ENCODE measurements around the gene PCSK2. TPM values are rescaled to one million over a fixed set of nuclear protein-coding genes. Genes with fewer than 3 reads are reported as not detected.

Gene PCSK2
- total RNA-seq, 1 donor from 2014 or later = not detected

GRCh38 chr20:17507531-17507930 lies 280.7 kb downstream of the PCSK2 start:
- no peak overlapping the region for H3K4me3 ChIP-seq (ENCODE audit: low read depth, low read length)
- no peak for TF ChIP-seq CTCF (conservative IDR thresholded peaks at IDR 0.05; ENCODE audit: low read depth, low read length)
- no peak for DNase-seq (ENCODE audit: low read depth)

- H3K4me3 ChIP-seq (ENCODE audit: low read depth, low read length) = no peak overlapping the region
- no peak for TF ChIP-seq CTCF (conservative IDR thresholded peaks at IDR 0.05; ENCODE audit: low read depth, low read length)
Observed at GRCh38 chr20:17508756-17509155, 281.9 kb downstream of the PCSK2 start.

GRCh38 chr20:17510548-17510947 lies 283.7 kb downstream of the PCSK2 start:
- no peak overlapping the region for H3K4me3 ChIP-seq (ENCODE audit: low read depth, low read length)
- no peak for TF ChIP-seq CTCF (conservative IDR thresholded peaks at IDR 0.05; ENCODE audit: low read depth, low read length)
- DNase-seq (ENCODE audit: low read depth) = no peak

More at GRCh38 chr20:17508756-17509155, 281.9 kb downstream of the PCSK2 start:
- DNase-seq (ENCODE audit: low read depth) = no peak

- no peak for DNase-seq (ENCODE audit: low read depth)
- TF ChIP-seq CTCF (conservative IDR thresholded peaks at IDR 0.05; ENCODE audit: low read depth, low read length) = no peak
- H3K4me3 ChIP-seq (ENCODE audit: low read depth, low read length) = no peak overlapping the region
Observed at GRCh38 chr20:17511401-17511800, 284.6 kb downstream of the PCSK2 start.

GRCh38 chr20:17513939-17514338 lies 287.1 kb downstream of the PCSK2 start:
- no peak for DNase-seq (ENCODE audit: low read depth)
- no peak for TF ChIP-seq CTCF (conservative IDR thresholded peaks at IDR 0.05; ENCODE audit: low read depth, low read length)
- no peak overlapping the region for H3K4me3 ChIP-seq (ENCODE audit: low read depth, low read length)

GRCh38 chr20:17515053-17515452 lies 288.2 kb downstream of the PCSK2 start:
- no peak overlapping the region for H3K4me3 ChIP-seq (ENCODE audit: low read depth, low read length)
- DNase-seq (ENCODE audit: low read depth) = no peak
- TF ChIP-seq CTCF (conservative IDR thresholded peaks at IDR 0.05; ENCODE audit: low read depth, low read length) = no peak

GRCh38 chr20:17518339-17519052 lies 291.7 kb downstream of the PCSK2 start:
- H3K4me3 ChIP-seq (ENCODE audit: low read depth, low read length) = no peak overlapping the region
- no peak for TF ChIP-seq CTCF (conservative IDR thresholded peaks at IDR 0.05; ENCODE audit: low read depth, low read length)
- no peak for DNase-seq (ENCODE audit: low read depth)

All from epithelial cell of proximal tubule (primary cell).